Cardiac fibroblast (primary cell): ENCODE measurements around the gene TXN.

Source experiments
- DNase-seq, 2 donors: peaks; one replicate each; pipeline versions ENCODE4 v3.0.0 to v3.0.0-alpha.2; 2010; ENCODE audit warnings: low read depth in 2 of 2
- H3K4me3 ChIP-seq, 2 donors: replicated peaks in 1 of 2; 1 replicate in 1 of 2; 2 replicates in 1 of 2; pipeline ENCODE4 v1.5.1; 2011; ENCODE audit warnings: low read depth in 2 of 2, low read length in 2 of 2, mild to moderate bottlenecking in 2 of 2, moderate library complexity in 1 of 2
- CTCF ChIP-seq: IDR thresholded peaks from one replicate; pipeline ENCODE4 v1.5.1; 2011; ENCODE audit warnings: low read depth, mild to moderate bottlenecking, low read length, inconsistent platforms

The TXN gene

GRCh38 chr9:110217656-110218099 is 38.6 kb downstream of the TXN start:
- TF ChIP-seq CTCF, result peak; percentile 64
- peak; percentile 74 to 76 for DNase-seq

GRCh38 chr9:110214586-110215355 is 41.5 kb downstream of the TXN start:
- H3K4me3 ChIP-seq, result no peak overlapping the region
- DNase-seq, result no peak
- no peak for TF ChIP-seq CTCF

More at GRCh38 chr9:110217656-110218099, 38.6 kb downstream of the TXN start:
- no peak overlapping the region for H3K4me3 ChIP-seq

DNA sequence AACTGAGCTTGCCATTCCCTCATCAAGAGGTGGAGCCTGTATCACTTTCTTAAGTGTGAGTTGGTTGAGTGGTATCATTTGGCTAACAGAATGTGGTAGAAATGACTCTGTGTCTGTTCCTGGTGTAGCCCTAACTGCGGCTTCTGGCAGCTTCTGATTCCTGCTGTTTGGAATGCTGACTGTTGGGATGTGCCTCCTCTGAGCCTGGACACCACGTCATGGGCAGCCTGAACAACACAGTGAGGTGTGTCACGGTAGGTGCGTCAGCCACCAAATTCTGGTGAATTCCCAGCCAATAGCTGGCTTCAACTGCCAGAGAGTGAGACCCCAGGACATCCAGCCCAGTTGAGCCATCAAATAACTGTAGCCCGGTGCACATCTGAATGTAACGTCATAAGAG is 42.2 kb downstream of the TXN start:
- DNase-seq, result no peak
- no peak for TF ChIP-seq CTCF
- H3K4me3 ChIP-seq, result no peak overlapping the region

DNA sequence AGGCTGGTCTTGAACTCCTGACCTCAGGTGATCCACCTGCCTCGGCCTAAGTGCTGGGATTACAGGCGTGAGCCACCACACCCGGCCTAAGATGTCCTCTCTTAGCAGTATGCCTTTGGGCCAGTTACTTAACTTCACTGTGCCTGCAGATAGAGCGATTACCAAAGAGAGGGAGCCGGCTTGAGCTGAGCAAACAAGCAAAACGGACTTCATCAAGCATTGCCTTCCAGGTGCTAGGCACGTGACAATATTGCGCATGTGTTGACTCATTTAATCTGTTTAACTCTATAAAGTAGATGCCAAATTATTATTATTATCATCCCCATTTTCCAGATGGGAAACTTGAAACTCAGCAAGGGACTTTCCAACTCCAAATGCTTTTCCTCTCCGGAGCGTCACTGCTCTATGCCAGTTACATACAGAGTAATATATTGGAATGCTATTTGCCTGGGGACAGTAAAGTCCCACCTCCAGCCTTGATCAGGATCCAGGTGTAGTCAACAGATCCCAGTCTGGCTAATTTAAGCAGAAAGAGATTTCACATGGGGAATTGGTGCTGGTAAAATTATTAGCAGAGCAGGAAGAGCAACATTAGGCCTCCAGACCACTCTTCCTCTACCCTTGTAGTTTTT is 42.8 kb downstream of the TXN start:
- no peak for TF ChIP-seq CTCF
- no peak for DNase-seq
- H3K4me3 ChIP-seq, result no peak overlapping the region

GRCh38 chr9:110208031-110208430 is 48.3 kb downstream of the TXN start, which contains the start of gene C9orf152:
Gene C9orf152, minus strand, starts transcription at chr9:110208159. Its CDS starts 580 bp downstream, at chr9:110207579.
- DNase-seq, result no peak
- H3K4me3 ChIP-seq, result no peak within 1 kb of the TSS
- no peak for TF ChIP-seq CTCF

GRCh38 chr9:110207071-110207641 is 49.2 kb downstream of the TXN start:
- no peak overlapping the region for H3K4me3 ChIP-seq
- DNase-seq, result no peak
- TF ChIP-seq CTCF, result no peak
